ENCODE data around the gene GLIS1. TPM values are rescaled to one million over a fixed set of nuclear protein-coding genes. Genes with fewer than 3 reads are reported as not detected.
A peak's percentile ranks its signal among the peaks of the same experiment; 100 is the strongest.

Gene GLIS1
- total RNA-seq, 1 donor, result 2.9 TPM

GRCh38 chr1:53730224-53730865, 8.6 kb downstream of the GLIS1 start:
- TF ChIP-seq, protein P1, sequence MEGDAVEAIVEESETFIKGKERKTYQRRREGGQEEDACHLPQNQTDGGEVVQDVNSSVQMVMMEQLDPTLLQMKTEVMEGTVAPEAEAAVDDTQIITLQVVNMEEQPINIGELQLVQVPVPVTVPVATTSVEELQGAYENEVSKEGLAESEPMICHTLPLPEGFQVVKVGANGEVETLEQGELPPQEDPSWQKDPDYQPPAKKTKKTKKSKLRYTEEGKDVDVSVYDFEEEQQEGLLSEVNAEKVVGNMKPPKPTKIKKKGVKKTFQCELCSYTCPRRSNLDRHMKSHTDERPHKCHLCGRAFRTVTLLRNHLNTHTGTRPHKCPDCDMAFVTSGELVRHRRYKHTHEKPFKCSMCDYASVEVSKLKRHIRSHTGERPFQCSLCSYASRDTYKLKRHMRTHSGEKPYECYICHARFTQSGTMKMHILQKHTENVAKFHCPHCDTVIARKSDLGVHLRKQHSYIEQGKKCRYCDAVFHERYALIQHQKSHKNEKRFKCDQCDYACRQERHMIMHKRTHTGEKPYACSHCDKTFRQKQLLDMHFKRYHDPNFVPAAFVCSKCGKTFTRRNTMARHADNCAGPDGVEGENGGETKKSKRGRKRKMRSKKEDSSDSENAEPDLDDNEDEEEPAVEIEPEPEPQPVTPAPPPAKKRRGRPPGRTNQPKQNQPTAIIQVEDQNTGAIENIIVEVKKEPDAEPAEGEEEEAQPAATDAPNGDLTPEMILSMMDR (IDR thresholded peaks at IDR 0.05; ENCODE audit: extremely low read depth, low read depth, low read length), result no peak
- peak; percentile 60 for DNase-seq (ENCODE audit: insufficient read length, low spot score, missing footprints)
- peak overlapping the region; percentile 35 for H3K4me2 ChIP-seq (ENCODE audit: insufficient read depth, low read length)
- H2AFZ ChIP-seq (ENCODE audit: low read length), result no peak overlapping the region
- peaks cover 49% of the 10 kb centered on the region for H3K79me2 ChIP-seq (ENCODE audit: insufficient read depth, low read length)
- H3K36me3 ChIP-seq (ENCODE audit: insufficient read depth, low read length), result no peaks in the 10 kb centered on the region
- no peak overlapping the region for H3K4me3 ChIP-seq (ENCODE audit: insufficient read depth, low read length)
- H3K4me1 ChIP-seq (ENCODE audit: insufficient read depth, low read length), result peaks cover 57% of the 10 kb centered on the region
- no peaks in the 10 kb centered on the region for H3K27me3 ChIP-seq (ENCODE audit: insufficient read depth, low read length)
- H4K20me1 ChIP-seq (ENCODE audit: insufficient read depth, low read length), result no peaks in the 10 kb centered on the region
- peak overlapping the region; percentile 47 for H3K27ac ChIP-seq (ENCODE audit: low read depth, low read length)
- H3K9me3 ChIP-seq (ENCODE audit: low read depth, low read length), result no peaks in the 10 kb centered on the region

DNA sequence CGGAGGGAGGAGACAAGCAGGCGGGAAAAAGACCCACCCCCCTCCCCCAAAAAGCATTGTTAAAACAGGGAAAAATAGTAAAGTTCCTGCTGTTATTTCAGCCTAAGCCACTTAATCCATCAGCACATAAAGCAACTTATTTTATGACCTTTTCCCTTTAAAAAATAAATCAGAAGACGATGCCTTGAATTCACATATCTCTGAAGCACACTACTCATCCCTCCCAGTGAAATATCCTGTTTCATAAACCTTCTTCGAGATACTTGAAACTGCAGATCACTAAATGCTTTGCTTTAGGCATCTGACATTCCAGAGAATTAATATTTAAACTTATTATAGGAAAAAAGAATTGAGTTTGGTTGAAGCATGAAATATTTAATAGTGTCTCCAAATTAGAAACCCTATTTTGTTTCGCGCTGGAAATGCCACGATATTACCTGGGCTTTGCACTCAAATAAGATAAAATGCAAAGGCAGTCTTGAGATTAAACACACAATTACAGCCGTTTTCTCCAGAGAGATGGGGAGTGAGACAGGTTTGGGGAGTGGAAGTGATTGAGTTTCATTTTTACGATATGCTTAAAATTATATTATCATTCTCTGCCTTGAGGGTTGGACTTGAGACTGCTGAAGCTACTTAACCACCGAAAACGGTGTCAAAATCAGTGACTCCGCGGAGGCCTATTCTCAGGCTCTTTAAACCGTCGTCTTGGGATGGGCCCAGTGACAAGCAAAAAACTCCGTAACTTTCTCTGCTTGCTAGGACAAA, 9.3 kb downstream of the GLIS1 start:
- no peaks in the 10 kb centered on the region for H3K36me3 ChIP-seq (ENCODE audit: insufficient read depth, low read length)
- TF ChIP-seq, protein P1 (IDR thresholded peaks at IDR 0.05; ENCODE audit: extremely low read depth, low read depth, low read length), result no peak
- DNase-seq (ENCODE audit: insufficient read length, low spot score, missing footprints), result peak; percentile 27

GRCh38 chr1:53728702-53729455, 10.1 kb downstream of the GLIS1 start:
- Histone ChIP-seq H4K20me1 (ENCODE audit: insufficient read depth, low read length) (no peaks in the 10 kb centered on the region), H3K4me2 (ENCODE audit: insufficient read depth, low read length) (no peak overlapping the region), H3K27me3 (ENCODE audit: insufficient read depth, low read length) (no peaks in the 10 kb centered on the region), H3K27ac (ENCODE audit: low read depth, low read length) (no peak overlapping the region), H3K36me3 (ENCODE audit: insufficient read depth, low read length) (no peaks in the 10 kb centered on the region), H3K9me3 (ENCODE audit: low read depth, low read length) (no peaks in the 10 kb centered on the region), H2AFZ (ENCODE audit: low read length) (no peak overlapping the region), H3K4me3 (ENCODE audit: insufficient read depth, low read length) (no peak overlapping the region), H3K79me2 (ENCODE audit: insufficient read depth, low read length) (peaks cover 54% of the 10 kb centered on the region), H3K4me1 (ENCODE audit: insufficient read depth, low read length) (peaks cover 42% of the 10 kb centered on the region)
- TF ChIP-seq, protein P1 (IDR thresholded peaks at IDR 0.05; ENCODE audit: extremely low read depth, low read depth, low read length), result no peak
- peak; percentile 38 for DNase-seq (ENCODE audit: insufficient read length, low spot score, missing footprints)

More for the DNA sequence above, 9.3 kb downstream of the GLIS1 start:
- Histone ChIP-seq H2AFZ (ENCODE audit: low read length) (no peak overlapping the region), H4K20me1 (ENCODE audit: insufficient read depth, low read length) (no peaks in the 10 kb centered on the region), H3K27ac (ENCODE audit: low read depth, low read length) (peak overlapping the region; percentile 47), H3K4me1 (ENCODE audit: insufficient read depth, low read length) (peaks cover 50% of the 10 kb centered on the region), H3K79me2 (ENCODE audit: insufficient read depth, low read length) (peaks cover 52% of the 10 kb centered on the region), H3K9me3 (ENCODE audit: low read depth, low read length) (no peaks in the 10 kb centered on the region), H3K4me2 (ENCODE audit: insufficient read depth, low read length) (peak overlapping the region; percentile 35), H3K4me3 (ENCODE audit: insufficient read depth, low read length) (no peak overlapping the region), H3K27me3 (ENCODE audit: insufficient read depth, low read length) (no peaks in the 10 kb centered on the region)

All from osteoblast (primary cell).